Fibroblast of skin of right quadriceps (primary cell): Measurements from ENCODE around the gene RGS6.
A peak's percentile ranks its signal among the peaks of the same experiment; 100 is the strongest.
"Not testable (repeated sequence)": the region's sequence is repeated elsewhere in the genome, so short reads cannot be mapped to it uniquely, and the experiment has no call there.

ENCODE experiments used
- DNase-seq: peaks from one replicate; pipeline ENCODE4 v3.0.0-alpha.2; 2013

RGS6 gene

DNA sequence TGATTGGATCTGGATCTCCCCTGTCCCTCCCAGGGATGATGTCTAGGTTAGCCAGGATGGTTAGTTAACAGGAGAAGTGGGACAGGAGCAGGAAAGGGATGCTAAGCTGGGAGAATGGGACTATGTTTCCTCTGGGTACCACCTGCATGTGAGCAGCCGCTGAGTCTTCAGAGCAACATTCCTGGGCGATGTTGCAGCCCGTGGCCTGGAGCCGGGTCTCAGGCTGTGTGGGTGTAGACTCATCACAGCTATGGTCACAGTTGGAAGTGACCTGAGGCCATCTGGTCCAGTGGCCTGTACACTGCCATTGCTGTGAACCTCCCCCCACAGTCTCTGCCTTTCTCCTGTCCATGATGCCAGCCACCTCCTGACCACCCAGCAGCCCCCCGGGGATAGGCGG lies 539.1 kb downstream of the RGS6 start:
- DNase-seq: no peak

DNA sequence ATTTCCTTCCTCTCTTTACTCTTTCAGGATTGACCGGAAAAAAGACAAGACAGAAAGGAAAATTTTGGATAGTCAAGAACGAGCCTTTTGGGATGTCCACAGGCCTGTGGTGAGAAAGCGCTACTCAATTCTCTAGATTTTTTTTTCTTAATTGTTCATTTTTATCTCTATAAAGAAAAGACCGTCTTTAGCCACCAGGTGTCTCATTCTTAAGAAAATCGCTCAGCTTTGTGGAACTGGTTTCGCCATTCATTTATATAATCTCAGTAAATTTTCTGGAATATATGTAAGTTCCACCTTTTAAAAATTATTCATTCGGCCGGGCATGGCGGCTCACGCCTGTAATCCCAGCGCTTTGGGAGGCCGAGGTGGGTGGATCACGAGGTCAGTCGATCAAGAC lies 540.6 kb downstream of the RGS6 start:
- no peak for DNase-seq

DNA sequence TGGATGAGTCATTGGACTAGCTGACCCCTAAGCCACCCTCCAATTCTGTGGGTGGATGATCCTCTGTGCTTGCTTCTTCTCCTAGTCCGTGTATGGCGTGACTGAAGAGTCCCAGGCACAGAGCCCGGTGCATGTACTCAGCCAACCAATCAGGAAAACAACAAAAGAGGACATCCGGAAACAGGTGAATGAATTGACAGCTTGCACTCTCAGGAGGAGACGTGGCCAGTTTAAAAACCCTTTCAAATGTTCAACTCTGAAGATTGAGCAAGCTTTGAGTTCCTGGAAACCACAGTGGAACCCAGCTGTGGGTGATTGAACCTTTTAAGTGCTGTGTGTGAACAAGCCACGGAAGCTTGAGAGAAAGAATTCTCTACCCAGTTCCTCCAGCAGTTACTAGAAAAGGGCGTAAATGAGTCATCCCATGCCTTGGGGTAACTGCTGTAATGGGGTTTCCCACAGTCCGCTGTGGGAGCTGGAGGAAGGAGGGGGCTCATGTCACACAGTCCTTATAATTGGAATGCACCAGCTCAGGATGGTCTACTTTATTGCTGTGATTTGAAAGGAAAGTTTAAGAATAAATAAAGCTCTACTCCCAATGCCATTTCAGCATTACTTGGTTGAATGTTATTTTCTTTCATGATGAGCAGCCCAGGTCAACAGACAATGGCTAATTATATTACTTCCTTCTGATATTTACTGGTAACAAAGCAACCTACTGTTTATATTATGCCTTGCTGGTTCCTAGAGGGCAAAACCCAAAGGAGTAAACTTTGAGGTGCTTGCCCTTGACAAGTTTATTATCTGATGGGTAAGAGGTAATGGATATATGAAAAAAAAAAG lies 544.6 kb downstream of the RGS6 start:
- DNase-seq: peak; percentile 46

DNA sequence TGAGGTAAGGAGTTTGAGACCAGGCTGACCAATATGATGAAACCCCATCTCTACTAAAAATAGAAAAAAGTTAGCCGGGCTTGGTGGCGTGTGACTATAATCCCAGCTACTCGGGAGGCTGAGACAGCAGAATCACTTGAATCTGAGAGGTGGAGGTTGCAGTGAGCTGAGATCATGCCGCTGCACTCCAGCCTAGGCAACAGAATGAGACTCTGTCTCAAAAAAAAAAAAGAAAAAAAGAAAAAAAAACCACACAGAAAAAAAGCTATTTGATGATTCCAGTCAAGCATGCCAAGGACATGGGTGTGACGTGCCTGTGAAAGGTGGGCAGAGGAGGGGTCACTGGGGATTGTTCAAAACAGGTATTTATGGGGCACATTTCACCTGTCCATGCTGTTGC lies 545.3 kb downstream of the RGS6 start:
- DNase-seq: not testable (repeated sequence)

DNA sequence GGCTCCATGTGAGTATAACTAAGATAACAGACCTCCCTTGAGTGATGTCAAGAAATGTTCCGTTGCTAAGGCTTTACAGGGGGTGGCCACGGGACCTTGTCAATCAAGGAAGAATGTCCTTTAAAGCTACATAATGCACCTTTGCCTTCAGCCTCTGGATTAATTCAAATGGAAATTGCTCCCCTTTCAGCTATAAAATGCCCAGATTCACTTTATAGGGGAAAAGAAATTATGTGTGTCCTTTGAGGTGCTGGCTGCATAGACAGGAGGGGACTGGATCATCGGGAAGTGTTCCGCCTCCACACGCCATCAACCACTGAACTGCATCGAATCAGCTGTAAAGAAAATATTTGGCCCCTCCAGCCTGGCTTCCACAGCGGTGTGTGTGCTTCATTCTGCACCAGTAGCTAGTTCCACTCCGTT lies 546.3 kb downstream of the RGS6 start:
- no peak for DNase-seq

DNA sequence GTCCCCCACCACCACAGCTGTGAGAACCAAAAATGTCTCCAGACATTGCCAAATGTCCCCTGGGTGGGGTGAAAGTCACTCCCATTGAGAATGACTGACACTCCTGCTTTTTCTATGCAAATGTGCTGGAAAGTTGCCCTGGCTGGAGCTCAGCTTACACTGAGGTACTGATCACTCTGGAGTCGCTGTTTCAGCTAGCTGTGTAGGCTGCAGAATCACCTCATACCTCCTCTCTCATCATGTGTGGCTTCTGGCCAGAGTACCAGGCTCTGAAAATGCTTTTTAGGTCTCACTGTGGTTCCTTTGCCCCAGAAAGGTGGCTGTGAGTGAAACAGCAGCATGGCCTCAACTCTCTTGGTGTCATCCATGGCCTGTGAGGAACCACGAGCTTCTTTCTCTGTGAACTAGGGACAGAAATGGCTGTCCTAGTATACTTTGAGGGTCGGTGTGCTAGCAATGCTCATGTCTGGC lies 547.3 kb downstream of the RGS6 start:
- DNase-seq: no peak

DNA sequence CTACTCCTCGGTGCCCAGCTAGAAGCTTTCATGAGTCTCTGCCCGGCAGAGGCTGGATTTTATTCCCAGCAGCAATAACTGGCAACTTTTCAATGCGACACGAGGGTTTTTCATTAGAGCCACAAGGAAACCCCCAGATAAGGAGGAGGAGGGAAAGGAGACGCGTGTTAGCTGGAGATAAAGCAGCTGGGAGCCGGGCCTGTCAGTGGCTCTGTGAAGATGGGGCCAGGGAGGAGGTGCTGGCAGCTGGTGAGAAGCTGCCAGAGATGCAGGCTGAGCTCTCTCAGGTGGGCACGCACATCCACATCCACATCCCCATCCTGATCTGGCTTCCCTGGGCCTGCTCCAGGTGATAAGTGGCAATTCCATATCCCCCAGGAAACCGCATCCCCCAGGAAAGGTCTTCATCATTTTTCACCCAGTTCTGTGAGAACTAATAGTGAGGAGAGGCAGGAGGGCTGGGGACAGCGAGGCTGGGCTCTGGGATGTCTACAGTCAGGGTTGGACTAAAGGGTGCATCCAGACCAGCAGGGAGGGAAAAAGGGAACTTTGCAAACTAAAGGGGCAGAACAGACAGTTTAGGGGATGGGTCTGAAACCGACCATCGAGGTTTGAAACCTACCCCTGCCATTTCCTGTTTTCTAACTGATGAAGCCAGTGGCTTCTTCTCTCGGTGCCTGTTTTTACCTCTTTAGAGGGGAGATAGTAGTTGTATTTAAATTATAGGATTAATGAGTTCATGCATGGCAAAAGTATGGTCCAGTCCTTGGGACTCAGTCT lies 548.4 kb downstream of the RGS6 start:
- no peak for DNase-seq

DNA sequence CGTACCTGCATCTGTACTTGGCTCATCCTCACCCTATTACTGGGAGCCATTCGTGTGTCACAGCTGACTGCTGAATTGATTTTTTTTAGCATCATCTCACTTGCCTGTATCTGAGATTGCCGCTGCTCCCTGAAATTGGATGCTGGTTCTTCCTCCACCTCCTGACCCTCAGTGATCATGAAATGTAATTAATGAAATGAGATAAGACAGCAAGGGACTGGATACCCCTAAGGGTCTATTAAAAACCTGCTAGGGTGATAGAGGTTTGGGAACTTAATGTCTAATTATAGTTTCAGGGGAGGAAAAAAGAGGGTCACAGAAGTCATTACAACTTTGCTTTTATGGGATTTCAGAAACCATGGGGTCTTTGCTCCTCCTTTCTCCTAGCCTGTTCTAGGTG lies 551.1 kb downstream of the RGS6 start:
- no peak for DNase-seq

DNA sequence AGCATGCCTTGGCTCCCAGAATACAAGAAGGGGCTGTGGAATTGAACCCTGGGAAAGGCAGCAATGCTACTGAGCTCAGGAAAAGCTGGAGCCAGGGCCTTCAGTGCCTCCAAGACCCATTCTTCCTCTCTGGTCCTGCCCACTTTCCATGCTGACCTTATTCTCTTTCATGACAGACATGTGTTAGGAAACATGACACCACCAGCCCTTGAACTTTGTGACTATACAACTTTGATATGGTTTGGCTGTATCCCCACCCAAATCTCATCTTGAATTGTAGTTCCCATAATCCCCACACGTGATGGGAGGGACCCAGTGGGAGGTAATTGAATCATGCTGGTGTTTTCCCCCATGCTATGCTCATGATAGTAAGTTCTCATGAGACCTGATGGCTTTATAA lies 553.5 kb downstream of the RGS6 start:
- no peak for DNase-seq

DNA sequence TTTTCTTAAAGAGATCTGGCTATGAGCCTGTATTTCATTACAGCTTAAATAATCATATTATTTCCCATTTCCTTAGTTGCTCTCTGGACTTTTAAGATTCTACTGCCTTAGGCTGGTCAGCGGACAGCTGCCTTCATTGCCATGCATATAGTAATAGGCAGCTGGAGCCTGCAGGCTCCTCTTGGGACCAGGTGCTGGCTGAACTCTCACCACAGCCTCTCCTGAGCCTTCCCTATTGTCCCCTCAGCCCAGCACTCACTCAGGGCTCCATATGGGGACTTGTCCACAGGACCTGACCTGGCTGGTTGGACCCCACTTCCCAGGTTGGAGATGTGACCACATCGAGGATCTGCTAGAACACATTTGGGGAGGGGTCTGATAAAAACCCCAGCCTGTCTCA lies 556.3 kb downstream of the RGS6 start:
- DNase-seq: no peak

DNA sequence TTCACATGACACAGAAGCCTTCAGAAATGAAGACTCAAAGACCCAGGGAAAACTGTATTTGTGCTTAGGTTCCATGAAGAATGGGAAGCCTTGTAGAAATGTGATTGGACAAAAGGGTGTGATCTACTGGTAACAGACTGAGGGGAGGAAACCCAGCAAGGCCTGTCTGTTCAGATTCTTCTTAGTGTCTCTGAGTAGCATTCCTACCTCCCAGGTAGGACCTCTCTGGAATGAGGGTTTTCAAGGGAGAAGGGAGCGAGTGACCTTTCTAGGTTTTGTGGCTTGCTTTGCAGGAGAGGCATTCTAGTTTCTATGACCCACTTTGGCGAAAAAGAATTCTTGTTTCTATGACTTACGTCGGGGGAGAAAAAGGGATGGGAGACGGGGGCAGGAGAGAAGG lies 560.0 kb downstream of the RGS6 start:
- DNase-seq: no peak

DNA sequence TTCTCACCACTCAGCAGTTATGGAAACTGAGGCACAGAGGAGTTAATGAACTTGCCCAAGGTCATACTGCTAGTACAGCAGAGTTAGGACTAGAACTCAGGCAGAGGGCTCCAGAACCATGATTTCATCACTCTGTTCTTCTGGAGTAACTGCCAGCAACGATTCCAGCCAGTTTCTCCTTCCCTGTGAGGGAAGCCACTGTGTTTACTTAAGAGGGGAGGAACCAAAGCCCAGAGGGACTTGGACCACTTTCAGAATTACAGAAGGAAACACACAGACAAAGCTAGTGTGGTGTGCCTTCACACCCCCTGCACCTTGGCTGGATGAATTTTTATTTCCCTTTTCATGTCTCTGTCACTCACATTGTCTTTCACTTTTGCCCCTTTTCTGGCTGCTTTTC lies 563.4 kb downstream of the RGS6 start:
- no peak for DNase-seq

DNA sequence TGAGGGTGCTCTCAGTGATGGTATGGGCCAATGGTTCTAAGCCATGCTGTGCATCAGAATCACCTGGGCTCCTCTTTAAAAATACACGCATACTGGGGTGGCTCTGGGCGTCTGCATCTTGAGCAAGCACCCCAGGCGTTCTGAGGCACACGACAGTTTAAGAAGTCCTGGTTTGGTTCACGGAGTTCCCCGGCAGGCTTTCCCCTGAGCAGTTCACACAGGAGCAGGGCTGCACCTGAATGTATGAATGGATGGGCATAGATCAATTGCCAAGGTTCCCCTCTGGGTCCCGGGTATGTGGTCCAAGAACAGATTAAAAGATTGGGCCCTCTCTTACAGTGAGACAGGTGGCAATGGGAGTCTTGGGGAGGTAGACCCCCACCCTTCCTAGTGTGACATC lies 566.4 kb downstream of the RGS6 start:
- no peak for DNase-seq

DNA sequence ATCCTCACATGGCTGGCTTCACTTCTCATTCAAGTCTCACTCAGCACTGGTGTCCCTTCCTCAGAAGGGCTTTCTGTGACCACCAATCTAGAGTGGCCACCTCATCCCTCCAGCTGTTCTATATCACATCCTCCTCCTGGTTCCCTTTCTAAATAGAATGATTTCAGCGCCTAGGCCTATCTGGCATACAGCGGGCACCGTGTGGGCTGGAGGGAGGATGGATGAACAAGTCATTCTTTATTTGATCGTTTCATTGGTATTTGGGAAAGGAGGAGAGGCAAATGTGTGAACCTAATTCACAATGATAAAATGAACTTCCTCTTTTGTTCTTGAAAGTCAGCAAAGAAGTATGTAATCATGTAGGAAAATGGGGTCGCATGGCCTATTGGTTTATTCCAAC lies 567.5 kb downstream of the RGS6 start:
- DNase-seq: no peak

DNA sequence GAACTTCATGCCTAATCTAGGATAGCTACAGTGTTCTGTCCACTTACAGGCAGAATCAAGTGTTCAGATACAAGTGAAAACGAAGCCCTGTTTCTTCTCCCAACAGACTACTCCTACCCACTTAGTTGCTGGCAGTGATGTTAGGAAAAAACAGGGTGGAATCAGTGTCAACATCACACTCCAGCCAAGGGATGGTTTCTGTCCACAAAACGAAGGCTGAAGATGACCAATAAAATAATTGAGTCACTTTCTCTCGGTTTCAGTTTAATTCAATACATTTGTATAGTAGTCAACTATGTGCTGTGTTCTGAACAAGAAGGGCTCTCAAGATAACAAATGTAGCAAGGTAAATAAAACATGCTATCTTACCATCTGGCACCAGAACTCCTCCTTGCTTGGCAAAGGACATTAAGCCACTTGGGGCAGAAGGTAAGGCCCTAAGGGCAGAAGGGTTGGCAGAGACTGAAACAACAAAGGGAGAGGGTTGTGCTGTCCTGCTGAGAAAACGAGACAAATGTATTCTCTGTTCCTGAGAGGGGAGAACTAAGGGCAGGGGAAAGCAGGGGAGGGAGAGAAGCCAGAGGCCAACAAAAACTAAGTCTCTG lies 568.1 kb downstream of the RGS6 start:
- DNase-seq: no peak

DNA sequence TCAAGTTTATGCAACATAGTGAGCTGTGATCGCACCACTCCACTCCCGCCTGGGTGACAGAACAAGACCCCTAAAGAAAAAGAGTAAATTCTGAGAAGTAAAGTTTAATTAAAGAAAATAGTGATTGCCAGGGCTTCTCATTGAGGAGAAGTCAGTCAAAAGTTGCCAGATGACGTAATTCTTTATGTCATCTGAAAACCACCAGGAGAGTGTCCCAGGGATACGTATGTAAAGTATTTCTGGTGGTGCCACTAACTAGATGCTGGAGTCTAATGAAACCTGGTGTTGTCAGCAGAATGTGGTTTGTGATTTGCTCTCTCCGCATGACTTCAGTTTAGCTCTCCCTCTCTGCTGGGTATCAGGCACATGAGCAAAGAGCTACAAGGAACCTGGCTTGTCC lies 569.2 kb downstream of the RGS6 start:
- no peak for DNase-seq

DNA sequence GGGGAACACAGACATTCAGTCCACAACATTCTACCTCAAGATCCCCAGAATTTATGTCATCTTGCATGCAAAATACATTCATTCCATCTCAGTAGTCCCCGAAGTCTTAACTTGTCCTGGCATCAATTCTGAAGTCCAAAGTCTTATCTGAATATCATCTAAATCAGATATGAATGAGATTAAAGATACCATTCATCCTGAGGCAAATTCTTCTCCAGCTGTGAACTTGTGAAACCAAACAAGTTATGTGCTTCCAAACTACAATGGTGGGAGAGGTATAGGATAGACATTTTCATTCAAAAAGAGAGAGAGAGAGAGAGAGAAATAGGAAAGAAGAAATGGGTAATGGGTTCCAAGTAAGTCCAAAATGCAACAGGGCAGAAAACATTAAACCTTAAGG lies 571.0 kb downstream of the RGS6 start:
- DNase-seq: no peak

DNA sequence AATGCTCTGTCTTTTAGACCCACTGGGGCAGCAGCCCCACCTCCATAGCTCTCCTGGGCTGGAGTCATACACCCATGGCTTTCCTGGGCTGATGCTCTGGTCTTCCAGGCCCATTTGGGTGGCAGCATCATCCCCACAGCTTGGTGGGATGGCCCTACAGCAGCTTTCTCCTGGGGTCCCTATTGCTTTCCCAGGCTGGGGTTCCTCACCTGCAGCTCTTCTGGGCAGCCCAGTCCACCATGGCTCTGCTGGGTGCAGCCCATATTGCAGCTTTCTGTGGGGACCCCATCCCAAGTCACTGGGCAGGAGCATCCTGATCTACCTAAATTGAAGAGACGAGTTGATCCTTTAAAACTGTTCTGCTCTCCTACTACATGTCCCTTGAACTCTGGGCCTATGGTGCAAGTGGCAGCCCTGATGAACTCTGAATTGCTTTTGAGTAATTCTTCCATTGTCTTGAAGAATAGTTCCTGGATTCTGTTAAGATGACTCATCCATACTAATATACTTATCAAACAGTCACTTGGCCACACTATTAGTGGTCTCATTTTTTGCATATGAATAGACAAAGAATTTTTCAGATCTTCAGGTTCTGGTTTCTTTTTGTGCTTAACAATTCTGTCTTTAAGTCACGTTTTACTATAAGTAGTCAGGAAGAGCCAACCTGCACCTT lies 571.6 kb downstream of the RGS6 start:
- DNase-seq: no peak

DNA sequence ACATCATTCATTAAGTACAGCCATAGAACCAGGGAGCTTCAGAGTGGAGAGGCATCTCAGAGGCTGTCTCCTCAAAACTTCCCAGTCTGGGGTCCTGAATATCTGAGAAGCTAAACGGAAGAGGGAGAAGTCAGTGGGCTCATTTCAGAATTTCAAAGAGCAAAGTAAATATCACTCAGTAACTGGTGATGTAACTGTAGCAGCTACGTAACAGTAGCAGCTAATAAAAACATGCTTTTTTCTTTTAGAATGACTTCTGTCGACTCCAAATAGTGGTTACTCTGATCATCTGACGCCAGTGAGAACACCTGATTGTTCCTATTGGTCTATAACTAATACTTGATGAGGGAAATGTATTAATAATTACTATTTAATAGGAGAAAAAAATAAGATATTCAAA lies 578.3 kb downstream of the RGS6 start:
- no peak for DNase-seq

DNA sequence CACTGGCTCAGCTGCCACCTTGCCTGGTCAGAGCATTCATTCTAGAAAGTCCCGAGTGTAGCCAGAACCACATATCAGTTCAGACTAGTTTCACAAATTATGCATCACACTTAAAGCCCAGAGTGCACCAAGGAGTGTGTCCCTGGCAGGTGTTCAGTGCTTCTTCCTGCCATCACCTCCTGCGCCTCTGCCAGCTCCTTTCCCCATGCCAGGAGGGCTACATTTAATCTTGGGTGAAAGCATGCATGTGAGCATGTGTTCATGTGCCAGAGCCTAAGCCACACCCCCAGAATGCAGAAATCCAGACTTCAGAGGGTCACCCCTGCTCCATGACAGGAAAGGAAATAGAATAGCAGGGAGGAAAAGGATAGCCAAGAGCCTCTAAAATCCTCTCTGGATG lies 580.1 kb downstream of the RGS6 start:
- no peak for DNase-seq

DNA sequence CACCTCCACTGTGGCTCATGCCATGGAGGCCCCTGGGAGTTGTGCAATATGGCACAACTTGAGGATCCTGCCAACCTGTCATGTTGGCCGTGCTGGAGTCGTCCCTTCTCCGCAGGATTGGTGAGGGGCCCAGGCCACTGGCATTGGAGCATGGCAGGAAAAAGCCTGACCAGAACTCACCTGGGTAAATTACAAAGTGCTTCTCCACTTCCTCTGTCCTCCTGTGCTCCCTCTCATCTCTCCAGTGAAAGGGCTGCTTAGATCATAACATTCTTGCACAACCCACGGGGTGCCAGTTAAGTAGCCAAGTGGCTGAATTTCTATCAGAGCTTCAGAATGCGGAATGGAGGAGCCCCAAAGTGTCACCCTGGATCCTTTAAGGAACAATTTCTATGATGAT lies 580.7 kb downstream of the RGS6 start:
- no peak for DNase-seq

DNA sequence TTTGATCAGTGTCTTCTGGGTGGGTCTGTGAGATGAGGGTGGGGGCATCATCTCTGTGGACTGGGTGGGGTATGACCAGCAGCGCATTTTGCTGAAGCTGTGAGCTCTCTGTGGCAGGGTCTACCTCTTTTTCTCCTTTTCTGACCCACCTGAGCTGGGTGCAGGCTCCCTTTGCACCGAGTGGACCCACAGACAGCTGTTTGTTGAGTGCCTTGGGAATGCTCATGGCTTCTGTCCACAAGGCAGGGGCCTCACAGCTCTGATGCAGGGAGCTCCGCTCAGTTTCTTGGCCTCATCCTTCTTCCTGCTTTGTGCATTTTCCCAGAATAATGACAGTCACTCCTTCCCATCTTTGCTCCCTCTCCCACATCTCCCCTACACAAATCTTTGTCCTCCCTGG lies 581.1 kb downstream of the RGS6 start:
- no peak for DNase-seq

DNA sequence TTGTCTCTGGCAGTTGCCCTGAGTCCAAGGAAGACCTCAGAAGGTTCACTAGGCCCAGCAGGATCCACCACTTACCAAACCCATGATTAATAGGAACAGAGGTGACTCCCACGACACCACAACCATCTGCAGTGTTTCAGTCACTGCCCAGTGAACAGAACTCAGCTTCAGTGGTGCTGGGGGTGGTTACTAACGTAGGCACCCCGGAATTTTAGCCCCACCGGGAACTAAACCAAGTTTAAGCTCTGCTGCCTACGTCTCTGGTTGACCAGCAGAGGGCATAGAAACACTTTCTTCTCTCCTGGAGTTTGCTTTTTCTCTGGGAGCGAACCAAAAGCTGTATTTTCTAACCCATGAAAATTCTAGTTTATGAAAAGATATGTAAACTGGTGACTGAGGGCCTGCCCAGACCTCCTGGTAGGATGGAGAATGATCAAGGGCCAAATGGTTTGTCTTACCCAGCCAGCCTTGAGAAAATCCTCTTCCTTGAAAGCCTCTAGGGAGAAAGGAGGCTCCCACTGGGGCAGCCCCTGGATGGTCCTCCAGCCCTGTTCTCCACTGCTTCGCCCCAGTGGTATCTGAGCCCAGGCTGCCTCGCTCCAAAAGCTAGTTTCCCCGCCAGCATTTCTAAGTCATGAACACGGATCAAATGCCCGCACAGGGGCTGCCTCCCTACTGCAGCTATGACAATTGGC lies 581.9 kb downstream of the RGS6 start:
- peak; percentile 54 for DNase-seq
